RWPE2 (cell line): ENCODE measurements around the gene PRSS36.

Experiments
- ATAC-seq: fragments of 200-7000 bp; cut with Tn5 transposase; 3 replicates; pipeline ENCODE4 v1.9.1; 2021; ENCODE audit warnings: low read depth
- DNase-seq: peaks from one replicate; pipeline ENCODE4 v3.0.0-alpha.2; 2020; ENCODE audit warnings: low spot score
- H3K27ac ChIP-seq: fragments of 450-650 bp; 2 replicates; pipeline ENCODE4 v1.5.1; 2017; ENCODE audit warnings: mild to moderate bottlenecking; ENCODE audit not compliant: poor library complexity, severe bottlenecking
- H3K27me3 ChIP-seq: fragments of 250-450 bp; sonication (Bioruptor Pico); 2 replicates; pipeline ENCODE4 v1.5.1; 2021; ENCODE audit warnings: mild to moderate bottlenecking, moderate library complexity; ENCODE audit not compliant: insufficient read depth, poor library complexity, severe bottlenecking
- H3K36me3 ChIP-seq: fragments of 250-450 bp; sonication (Bioruptor Pico); 2 replicates; pipeline ENCODE4 v1.5.1; 2020; ENCODE audit warnings: low read depth, mild to moderate bottlenecking, moderate library complexity
- H3K4me1 ChIP-seq: fragments of 250-450 bp; sonication (Bioruptor Pico); 2 replicates; pipeline ENCODE4 v1.5.1; 2021; ENCODE audit warnings: mild to moderate bottlenecking, moderate library complexity; ENCODE audit not compliant: insufficient read depth, poor library complexity, severe bottlenecking
- H3K4me3 ChIP-seq: fragments of 250-450 bp; sonication (Bioruptor Pico); 2 replicates; pipeline ENCODE4 v1.5.1; 2021; ENCODE audit warnings: mild to moderate bottlenecking, moderate library complexity; ENCODE audit not compliant: severe bottlenecking
- H3K9me3 ChIP-seq: fragments of 250-450 bp; sonication (Bioruptor Pico); 2 replicates; pipeline ENCODE4 v1.5.1; 2021; ENCODE audit warnings: mild to moderate bottlenecking, moderate library complexity; ENCODE audit not compliant: severe bottlenecking
- CTCF ChIP-seq: fragments of 450-650 bp; IDR thresholded peaks from one replicate; pipeline ENCODE4 v1.5.1; 2017; ENCODE audit warnings: mild to moderate bottlenecking, moderate library complexity; ENCODE audit not compliant: poor library complexity, severe bottlenecking

Gene PRSS36

GRCh38 chr16:31120129-31120528 lies 29.7 kb downstream of the PRSS36 start:
- H3K9me3 ChIP-seq, result no peaks in the 10 kb centered on the region
- ATAC-seq, result no peak
- peaks cover 54% of the 10 kb centered on the region for H3K36me3 ChIP-seq
- DNase-seq, result peak; percentile 45
- no peak for TF ChIP-seq CTCF
- H3K4me1 ChIP-seq, result peaks cover 9% of the 10 kb centered on the region
- no peak overlapping the region for H3K4me3 ChIP-seq
- H3K27ac ChIP-seq, result peak overlapping the region; percentile 94
- no peaks in the 10 kb centered on the region for H3K27me3 ChIP-seq

DNA sequence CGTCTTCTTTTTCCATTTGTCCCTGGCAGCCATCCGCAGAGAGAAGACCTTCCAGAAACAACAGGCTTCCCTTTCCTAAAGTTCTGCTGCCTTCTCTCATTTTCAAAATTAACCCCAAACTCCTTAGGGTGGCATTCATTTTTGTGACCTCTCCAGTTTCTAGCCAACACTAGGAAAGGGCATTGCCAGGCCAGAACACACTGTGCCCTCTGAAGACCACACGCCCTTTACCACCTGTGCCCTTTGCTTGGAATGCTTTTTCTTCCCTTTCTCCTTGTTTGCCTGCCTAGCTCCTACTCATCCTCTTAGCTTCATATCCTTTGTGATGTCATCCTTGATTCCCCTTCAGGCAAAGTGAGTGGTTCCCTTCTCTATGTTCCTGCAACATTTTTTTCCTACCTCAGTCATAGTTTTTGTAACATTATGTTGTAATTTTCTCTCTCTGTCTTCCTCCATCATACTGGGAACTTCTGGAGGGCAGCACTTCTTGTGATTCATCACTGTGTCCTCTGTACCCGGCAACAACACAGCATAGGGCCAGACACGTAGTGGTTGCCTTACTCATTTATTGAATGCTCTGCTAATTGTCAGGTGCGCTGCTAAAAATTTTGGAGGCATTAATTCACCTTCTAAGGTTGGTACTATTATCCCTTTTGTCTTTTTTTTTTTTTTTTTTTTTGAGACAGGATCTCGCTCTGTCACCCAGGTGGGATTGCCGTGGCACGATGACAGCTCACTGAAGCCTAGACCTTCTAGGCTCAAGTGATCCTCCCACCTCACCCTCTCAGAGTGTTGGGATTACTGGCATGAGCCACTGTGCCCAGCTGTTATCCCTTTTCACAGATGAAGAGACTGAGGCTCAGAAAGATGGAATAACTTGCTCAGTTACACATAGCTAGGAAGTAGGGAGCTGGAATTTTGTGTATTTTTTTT lies 31.4 kb downstream of the PRSS36 start:
- H3K36me3 ChIP-seq, result peaks cover 48% of the 10 kb centered on the region
- peak overlapping the region; percentile 94 for H3K27ac ChIP-seq
- no peak for TF ChIP-seq CTCF
- H3K9me3 ChIP-seq, result no peaks in the 10 kb centered on the region
- ATAC-seq (peak; percentile 64), DNase-seq (peak; percentile 65)
- H3K4me3 ChIP-seq, result peak overlapping the region; percentile 86
- no peaks in the 10 kb centered on the region for H3K27me3 ChIP-seq
- peaks cover 9% of the 10 kb centered on the region for H3K4me1 ChIP-seq

- Histone ChIP-seq H3K4me3 (peak within 1 kb of the TSS; percentile 86), H3K36me3 (peaks cover 42% of the 10 kb centered on the region), H3K27me3 (no peaks in the 10 kb centered on the region)
These were observed 32.3 kb downstream of the PRSS36 start, which contains the start of gene KAT8 for GRCh38 chr16:31117384-31118222. Gene KAT8, plus strand, starts transcription at chr16:31117664. Its CDS starts 18 bp downstream, at chr16:31117682.

GRCh38 chr16:31114468-31114867 lies 35.4 kb downstream of the PRSS36 start:
- H3K27ac ChIP-seq, result peak overlapping the region; percentile 36
- DNase-seq, result no peak
- no peaks in the 10 kb centered on the region for H3K9me3 ChIP-seq
- H3K27me3 ChIP-seq, result no peaks in the 10 kb centered on the region
- no peak for ATAC-seq
- peaks cover 42% of the 10 kb centered on the region for H3K36me3 ChIP-seq
- no peak for TF ChIP-seq CTCF
- peaks cover 9% of the 10 kb centered on the region for H3K4me1 ChIP-seq
- no peak overlapping the region for H3K4me3 ChIP-seq

More at GRCh38 chr16:31117384-31118222, 32.3 kb downstream of the PRSS36 start, which contains the start of gene KAT8:
- Histone ChIP-seq H3K4me1 (peaks cover 9% of the 10 kb centered on the region), H3K9me3 (no peaks in the 10 kb centered on the region), H3K27ac (peak within 1 kb of the TSS; percentile 94)
- ATAC-seq, result peak; percentile 89
- DNase-seq, result peak; percentile 99
- TF ChIP-seq CTCF, result no peak
